OCI-LY7 (cell line): ENCODE measurements around the gene CNIH3.

Experiments used
- CTCF ChIP-seq: fragments of 200-600 bp; sonication (generic); conservative IDR thresholded peaks from 2 replicates; pipeline ENCODE4 v1.5.1; 2014; ENCODE audit warnings: mild to moderate bottlenecking, antibody characterized with exemption, low read length, moderate library complexity, mixed read lengths
- EZH2phosphoT487 ChIP-seq: fragments of 200-600 bp; sonication (generic); IDR thresholded peaks from 2 replicates; pipeline ENCODE4 v1.6.1; 2018; ENCODE audit warnings: low read depth, borderline replicate concordance, mild to moderate bottlenecking, mixed run types, antibody characterized with exemption, low read length, moderate library complexity, mixed read lengths

GRCh38 chr1:224687465-224687864 is 71.3 kb downstream of the CNIH3 start:
- TF ChIP-seq CTCF (no peak), EZH2phosphoT487 (no peak)
